ENCODE data around the gene PCARE.
"Not testable (repeated sequence)": the region's sequence is repeated elsewhere in the genome, so short reads cannot be mapped to it uniquely, and the experiment has no call there.

The PCARE gene

DNA sequence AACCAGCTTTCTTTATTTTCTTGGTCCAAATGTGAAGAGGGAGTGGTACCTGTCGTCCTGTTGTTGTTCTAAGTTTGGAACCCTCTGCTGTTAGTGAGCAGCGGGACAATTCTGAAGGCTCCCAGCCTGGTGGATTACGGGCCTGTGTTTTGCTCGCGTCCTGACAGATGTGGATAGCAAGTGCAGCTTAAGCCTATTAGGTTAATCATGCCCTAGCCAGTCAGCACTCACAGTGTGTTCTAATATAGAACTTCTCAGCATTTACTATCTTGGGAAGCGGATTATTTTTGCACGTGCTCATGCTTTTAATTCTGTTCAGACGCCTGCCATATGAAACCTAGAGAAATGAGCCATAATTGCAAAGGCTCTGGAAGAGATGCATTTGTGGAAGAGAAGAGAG, at the start of gene PCARE:
TSS of gene PCARE (minus strand) at position 113 of the 400 bp plus-strand sequence. CDS start 262 bp downstream, outside the sequence.
- no peak for DNase-seq (ENCODE audit: low read depth)

DNA sequence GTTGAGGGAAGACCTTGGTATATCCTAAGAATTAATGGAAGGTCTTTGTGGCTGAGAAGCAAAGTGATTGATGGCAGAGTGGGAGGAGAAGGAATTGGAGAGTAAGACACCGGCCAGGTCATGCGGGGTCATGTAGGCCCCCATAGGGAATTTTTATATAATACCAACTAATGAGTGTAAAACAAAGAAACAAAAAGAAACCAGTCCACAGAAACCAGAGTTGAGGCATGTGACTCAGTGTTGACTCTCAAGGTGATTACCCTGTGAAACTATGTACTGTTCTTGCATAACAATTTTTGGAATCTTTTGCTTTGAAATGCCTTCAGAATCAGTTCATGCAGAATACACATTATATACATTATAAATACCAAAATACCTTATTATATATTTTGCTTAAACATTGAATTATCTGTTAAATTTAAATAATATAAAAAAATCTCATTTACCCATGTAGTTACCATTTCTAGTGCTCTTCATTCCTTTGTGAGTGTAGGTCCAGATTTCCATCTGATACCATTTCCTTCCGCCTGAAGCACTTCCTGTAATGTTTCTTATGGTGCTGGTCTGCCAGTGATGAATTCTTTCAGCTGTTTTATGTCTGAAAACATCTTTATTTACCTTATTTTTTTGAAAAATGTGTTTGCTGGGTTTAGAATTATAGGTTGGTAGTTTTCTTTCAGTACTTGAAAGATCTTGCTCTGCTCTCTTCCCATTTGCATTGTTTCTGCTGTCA, 49.5 kb upstream of the PCARE start:
- no peak for DNase-seq (ENCODE audit: low read depth)

DNA sequence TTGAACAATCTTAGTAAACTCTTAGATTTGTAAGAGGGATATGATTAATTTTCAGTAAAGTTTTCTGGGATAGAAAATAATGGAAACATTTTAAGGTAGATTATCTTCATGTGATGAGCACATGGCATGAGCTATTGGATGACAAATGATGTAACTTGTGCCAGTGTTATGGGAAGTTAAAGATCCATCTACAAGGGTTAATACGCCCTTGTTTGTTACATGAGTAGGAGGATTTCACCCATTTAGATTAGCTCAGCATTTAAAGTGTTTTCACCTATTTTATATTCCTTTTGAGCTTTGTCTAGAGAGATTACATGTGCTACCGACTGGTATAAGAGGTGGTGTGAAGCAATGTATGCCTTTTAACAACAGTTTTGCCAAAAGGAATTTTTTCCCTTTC, 46.5 kb upstream of the PCARE start:
- no peak for DNase-seq (ENCODE audit: low read depth)

DNA sequence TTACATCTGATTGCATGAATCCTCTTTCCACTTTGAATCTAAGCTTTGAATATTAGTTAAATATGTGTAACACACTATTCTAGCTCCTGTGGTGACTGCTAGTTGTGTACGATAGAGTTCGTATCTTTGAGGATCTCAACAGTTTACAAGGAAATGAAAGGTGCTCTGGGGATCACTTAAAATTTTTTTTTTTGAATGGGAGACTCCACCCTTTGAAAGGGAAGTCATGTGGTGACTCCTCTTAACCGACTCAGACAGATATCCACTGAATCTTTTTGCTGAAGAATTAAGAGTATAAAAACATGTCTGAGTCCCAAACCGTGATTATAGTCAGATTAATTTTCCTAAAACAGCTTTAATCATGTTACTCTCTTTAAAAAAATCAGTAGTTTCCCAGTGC, 44.9 kb upstream of the PCARE start:
- DNase-seq (ENCODE audit: low read depth), result no peak

DNA sequence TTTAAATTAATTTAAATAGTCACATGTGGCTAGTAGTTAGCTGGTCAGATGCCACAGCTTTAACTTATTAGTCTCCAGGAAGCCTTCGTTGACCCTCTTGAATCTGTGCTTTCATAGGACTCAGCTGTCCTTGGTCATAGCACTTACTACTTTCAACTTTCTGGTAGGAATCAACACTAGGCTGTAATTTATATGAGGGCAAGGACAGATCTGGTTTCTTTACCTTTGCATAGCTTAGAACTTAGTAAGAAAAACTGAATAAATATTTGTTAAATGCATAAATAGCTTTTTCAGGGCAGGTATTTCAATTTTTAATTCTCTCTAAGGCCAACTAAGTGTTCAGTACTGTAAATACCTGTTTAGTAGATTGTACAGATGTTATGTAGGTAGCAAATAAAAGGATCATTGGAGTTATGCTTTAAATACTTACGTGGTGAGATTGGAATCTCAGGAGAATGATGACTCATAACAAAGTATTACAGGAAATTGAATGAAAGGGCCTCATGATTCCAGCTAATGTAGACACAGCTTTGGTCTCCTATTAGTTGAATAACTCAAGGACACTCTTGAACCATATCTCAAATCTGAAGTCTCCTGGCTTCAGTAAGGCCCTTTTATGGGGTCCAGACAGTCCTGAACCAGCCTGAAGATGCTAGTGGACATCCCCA, 43.4 kb upstream of the PCARE start:
- no peak for DNase-seq (ENCODE audit: low read depth)

DNA sequence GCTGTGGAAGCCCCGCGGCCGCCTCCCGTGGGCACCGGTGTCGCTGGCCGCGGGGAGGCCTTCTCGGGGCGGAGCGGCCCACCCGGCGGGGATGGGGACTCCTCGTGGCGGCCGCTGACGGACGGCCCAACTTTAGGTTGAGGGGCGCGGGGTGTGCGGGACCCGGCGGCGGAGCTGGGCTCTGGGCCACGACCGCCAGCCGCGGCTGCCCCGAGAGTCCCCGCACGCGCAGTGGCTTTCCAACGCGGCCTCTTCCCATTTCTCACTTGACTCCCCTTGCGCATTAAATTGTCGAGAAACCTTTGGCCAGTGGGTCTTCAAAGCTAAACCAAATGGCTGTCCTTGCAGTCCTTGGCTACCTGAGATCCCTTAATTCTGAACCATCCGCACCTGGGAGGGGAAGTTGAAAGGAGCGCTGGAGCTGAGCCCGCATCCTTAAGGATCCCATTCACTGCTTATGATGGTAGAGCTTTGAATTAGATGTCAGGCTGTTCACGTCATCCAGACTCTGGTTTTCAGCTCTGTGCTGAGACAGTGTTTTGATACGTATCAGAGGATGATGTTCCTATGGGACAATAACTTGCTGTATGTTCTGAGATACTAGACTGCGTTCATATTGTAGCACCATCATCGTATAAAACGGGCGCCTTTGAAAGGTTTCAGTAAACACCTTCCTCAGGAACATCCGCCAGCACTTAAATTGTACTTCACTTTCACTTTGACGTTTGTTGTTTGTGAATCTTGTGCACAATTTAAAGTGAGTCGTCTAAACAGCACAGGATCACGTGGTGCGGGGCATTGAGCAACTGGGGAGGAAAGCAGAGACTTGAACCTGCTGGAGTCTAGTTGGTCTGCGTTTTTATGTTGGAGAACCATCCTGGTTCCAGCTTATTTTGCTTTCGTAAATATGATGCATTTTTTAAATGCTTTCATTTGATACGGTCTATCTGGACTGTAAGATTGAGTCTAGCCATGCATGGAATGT, 41.8 kb upstream of the PCARE start:
- DNase-seq (ENCODE audit: low read depth), result peak; percentile 41

DNA sequence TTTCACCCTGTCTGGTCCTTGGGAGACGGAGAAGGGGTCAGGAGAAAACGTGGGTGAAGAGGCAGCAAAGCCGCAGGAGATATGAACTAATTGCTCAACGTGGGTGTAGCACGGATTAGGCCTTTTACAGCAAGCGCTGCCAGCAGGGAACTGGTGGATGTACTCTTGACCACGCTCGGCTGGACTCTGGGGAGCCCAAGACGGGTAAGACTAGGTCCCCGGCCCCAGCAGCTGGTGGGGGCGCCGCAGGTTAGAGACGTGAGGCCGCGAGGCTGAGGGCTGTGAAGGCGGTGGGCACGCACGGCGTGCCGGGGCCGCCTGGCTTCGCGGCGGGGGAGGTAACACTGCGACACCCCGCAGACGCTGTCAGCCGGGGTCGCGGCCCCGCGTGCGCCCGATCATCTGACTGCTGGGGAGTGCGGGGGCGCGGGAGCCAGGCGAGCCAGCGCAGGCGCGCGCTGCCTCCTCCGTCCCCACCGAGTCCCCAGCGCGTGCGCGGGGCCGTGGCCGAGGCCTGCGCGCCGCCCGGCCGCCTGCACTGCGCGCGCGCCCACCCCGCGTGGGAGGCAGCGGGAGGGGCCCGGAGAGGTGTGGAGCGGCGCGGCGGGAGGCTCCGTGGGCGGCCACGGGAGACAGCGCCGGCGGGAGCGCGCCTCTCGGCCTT, 40.8 kb upstream of the PCARE start, which contains the start of gene CLIP4:
TSS of gene CLIP4 (plus strand) at position 470 of the 664 bp plus-strand sequence. CDS start 5,974 bp downstream, outside the sequence.
- peak; percentile 74 for DNase-seq (ENCODE audit: low read depth)

DNA sequence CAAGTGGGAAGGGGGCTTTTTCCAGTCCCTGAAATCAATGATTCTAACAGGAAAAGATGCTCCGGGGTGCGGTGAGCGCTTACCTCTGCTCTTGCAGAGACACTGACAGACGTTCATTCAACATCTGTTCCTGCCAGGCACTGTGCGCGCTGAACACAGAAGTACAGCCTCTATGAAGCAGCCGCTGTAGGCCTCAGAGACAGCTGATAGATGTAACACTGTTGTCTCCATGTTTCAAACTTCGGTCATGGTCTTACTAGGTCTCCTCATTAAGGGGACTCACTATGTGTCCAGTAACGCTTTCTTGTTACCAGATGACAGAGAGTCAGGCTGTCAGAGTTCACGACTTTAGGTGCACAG, 40.2 kb upstream of the PCARE start:
- no peak for DNase-seq (ENCODE audit: low read depth)

DNA sequence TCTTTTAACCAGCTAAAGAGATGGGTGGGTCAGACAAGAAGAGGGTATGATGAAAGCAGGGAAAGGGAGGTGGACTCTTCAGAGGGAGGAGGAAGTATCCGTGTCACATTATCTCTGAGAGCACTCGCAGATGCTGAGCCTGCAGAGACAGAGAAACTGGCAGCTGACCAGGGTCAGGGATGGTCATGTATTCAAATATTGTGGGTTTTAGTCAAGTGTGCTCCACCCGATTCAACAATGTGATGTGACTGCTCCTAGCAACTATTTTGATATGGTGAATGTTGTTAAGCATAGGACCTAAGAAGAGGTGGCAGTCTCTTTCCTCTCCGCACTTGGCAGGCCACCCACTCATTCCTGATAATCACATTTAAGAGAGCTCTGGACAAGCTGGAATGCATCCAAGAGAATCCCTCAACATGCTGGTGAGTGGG, 39.6 kb upstream of the PCARE start:
- DNase-seq (ENCODE audit: low read depth), result no peak

DNA sequence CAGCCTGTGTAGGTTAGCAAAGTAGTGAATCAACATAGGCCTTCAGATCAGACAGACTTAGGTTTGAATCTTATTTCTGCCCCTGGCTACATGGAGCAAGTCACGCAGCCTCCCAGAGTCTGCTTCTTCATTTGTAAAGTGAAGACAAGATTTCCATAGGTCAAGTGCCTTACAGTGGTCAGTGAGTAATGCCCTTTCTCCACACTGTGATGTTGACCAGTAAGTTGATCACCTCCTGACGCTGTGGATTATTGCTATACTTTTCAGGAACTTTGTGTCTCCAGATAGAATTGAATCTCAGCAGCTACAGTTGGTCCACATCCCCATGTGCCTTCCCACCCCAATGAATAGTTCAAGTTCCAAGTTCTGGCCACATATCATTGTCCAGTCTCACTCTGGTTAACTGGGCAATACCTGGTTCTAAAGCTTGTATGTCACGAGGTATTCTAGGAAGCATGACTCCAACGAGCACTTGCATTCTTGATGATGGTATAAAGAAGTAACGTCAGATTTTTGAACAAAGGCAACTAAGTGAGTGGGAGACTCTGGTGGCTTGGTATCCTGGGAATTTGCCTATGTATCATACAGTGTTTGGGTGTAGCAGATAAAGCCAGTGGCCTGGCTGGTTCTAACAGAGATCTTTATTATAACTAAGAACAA, 38.8 kb upstream of the PCARE start:
- no peak for DNase-seq (ENCODE audit: low read depth)

DNA sequence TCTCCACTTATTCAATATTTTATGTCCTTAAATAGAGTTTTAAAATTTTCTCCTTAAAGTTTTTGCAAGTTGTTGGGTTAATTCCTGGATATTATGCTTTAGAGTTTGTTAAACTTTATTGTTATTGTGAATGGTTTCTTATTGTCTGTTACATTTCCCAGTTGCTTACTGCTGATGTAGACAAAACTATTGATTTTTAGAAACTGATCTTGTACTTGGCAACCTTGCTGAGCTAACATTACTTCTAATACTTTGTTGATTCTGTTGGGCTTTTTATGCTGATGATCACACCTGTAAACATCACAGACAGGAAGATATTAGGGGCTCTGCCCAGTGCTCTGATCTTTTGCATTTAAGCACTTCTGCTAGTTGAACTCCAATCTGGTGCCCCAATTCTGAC, 38.1 kb upstream of the PCARE start:
- no peak for DNase-seq (ENCODE audit: low read depth)

DNA sequence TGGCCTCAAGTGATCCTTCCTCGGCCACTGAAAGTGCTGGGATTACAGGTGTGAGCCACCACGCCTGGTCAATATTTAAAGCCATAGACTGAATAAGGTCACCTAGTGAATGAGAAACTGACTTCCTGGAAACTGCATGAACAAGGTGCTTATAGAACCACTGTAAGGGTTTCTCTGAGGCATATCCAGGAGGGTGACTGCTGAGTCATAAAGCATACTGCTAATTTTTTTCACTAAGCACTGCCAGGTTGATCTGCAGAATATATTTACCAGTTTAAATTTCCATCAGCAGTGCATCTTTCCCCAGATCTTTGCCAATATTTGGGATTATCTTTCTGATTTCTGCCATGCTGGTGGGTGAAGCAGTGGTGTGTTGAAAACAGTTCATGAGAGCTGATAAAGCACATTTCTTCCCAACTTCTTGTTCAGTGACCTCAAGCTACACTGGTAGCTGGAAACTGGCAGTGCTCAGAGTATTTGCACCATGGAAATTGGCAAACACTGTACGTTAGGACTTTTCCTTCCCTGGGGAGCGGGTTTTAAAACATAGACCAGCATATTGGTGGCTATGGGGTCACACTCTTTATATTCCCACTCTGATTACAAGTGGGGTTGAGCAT, 36.7 kb upstream of the PCARE start:
- DNase-seq (ENCODE audit: low read depth), result no peak

DNA sequence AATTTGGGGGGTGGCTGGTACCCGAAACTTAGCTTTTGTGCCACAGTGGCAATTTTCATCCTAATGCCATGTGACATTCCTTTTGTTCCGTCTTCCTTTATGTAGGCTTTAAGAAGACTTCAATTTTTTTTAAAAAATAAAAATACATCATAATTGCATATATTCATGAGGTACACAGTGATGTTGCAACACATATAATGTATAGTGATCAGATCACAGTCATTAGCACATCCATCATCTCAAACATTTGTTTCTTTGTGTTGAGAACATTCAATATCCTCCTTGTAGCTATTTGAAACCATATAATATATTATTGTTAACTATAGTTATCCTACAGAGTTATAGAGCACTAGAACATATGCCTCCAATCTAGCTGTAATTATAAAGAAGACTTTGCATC, 34.9 kb upstream of the PCARE start:
- no peak for DNase-seq (ENCODE audit: low read depth)

DNA sequence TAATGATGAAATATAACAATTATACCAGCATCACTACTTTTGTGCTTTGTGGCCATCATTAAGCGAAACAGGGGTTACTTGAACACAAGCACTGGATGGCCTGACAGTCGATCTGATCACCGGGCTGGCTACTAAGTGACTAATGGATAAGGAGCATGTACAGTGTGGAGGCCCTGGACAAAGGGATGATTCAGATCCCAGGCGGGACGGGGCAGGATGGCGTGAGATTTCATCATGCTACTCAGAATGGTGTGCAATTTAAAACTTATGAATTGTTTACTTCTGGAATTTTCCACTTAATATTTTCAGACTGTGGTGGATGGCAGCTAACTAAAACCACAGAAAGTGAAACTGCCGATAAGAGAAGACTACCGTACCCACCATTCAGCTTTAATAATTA, 33.9 kb upstream of the PCARE start:
- DNase-seq (ENCODE audit: low read depth), result no peak

DNA sequence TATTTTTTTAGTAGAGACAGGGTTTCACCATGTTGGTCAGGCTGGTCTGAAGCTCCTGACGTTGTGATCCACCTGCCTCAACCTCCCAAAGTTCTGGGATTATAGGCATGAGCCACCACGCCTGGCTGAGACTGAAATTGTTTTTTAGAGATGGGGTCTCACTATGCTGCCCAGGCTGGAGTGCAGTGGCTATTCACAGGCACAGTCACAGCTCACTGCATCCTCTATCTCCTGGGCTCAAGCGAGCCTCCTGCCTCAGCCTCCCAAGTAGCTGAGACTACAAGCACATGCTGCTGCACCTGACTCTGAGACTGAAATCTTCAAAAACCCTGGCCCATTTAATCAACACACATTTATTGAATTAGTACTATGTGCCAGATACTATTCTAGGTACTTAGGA, 33.2 kb upstream of the PCARE start:
- not testable (repeated sequence) for DNase-seq (ENCODE audit: low read depth)

DNA sequence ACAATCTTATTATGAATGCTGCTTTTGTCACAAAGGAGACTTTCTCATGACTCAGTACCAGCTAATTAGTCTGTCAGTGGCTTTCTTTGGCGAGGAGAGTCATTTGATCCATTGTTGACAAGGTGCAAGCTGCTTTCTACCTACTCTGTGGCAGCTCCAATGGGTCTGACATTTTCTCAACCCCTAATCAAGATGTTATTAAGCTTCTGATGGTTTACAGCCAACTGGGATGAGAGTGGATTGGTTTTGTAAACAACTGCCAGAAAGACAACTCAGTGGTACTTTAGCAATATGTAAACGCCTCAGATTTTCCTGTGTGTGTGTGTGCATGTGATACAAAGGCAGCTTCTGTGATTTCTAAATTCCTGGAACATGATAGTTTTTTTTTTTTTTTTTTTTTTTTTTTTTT, 32.7 kb upstream of the PCARE start:
- no peak for DNase-seq (ENCODE audit: low read depth)

DNA sequence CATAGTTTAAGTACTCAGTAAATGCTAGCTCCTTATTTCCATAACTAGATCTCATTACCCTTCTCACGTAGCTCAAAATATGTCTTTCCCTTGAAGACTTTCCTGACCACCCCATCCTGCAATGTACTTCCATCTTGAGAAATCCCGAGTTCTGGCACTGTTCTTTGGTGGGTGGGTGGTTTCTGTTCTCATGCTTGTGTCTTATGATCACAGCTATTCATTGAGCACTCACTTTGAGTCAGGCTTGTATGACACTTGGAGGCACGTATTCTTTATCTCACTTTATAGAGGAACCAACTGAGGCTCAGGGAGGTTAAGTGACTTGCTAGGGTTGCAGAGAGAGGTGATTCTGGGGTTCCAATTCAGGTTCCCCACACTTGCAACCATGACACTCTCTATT, 31.9 kb upstream of the PCARE start:
- no peak for DNase-seq (ENCODE audit: low read depth)

DNA sequence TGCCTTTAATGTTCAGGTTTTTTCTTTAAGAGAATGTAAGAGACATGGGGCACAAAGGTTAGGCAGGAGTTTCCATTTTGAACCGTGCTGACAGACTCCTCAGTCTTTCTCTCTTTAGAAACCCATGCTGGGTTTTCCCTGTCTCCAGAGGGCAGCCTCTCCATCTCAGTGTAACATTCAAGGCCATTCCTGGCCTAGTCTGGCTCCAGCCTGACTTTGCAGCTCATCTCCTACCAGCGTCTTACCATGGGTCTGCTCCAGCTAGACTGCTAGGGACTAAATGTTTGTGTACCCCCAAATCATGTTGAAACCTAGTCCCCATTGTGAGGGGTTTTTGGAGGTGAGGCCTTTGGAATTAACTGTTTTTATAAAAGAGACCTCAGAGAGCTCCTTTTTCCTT, 31.1 kb upstream of the PCARE start:
- no peak for DNase-seq (ENCODE audit: low read depth)

DNA sequence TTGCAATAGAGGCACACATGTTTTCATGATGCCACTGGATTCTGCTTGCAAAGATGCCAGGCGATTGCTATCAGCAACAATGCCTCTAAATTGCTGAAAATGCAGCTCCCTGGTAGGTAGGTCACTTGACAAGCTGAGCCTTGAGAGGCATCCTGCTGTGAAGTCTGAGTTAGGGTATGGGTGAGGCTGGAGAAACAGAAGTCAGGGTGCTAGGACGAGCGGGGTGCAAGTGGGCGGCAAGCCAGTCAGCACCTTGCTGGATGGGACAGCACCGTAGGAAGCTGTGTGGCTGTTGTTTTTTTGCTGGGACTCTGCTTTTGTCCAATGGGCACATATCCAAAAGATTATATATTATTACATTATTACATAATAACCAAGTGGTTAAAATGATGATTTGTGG, 30.4 kb upstream of the PCARE start:
- no peak for DNase-seq (ENCODE audit: low read depth)

DNA sequence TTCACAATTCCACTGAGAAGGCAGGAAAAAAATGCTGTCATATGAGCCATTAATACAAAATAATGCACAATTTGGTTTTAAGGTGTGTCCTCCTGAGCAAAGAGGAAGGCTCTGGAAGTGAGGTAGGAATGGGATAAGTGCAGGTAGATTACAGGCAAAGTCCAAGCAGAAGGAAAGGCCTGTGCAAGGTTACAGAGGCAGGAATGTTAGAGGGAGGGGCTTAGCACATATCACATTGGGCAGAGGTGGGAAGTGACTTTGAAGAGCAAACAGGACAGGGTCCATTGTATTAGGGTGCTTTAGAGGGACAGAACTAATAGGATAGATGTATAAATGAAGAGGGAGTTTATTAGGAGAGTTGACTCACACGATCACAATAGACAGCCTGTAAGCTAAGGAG, 26.2 kb upstream of the PCARE start:
- DNase-seq (ENCODE audit: low read depth), result no peak

DNA sequence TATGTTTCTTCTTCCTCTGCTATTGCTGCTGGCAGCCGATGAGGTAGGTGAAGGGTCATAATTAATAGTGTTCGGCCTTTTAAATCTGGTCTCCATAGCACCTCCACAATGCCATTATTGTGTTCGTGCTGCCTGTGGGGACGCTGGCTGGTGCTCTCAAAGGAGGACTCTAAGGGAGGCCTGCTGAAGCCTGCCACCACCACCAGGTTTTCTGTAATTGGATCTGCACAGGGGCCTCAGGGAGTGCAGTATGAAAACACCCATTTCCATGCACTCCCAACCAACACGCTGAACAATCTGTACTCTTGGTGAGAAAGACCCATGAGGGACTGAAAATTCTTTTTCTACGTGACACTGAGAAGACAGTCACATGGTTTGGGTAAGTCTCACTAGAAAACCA, 23.2 kb upstream of the PCARE start:
- DNase-seq (ENCODE audit: low read depth), result no peak

Data from stimulated activated CD8-positive, alpha-beta memory T cell treated with anti-CD3 and anti-CD28 coated beads, Interleukin-4, amount 100 ng/mL, for 24 hours (primary cell).